Activated T-cell treated with anti-CD3 and anti-CD28 coated beads for 24 hours (primary cell): ENCODE measurements around the gene TAF11L12.
"Not testable (repeated sequence)": the region's sequence is repeated elsewhere in the genome, so short reads cannot be mapped to it uniquely, and the experiment has no call there.

Experiments
- DNase-seq: peaks from one replicate; pipeline ENCODE4 v3.0.0-alpha.2; 2020; ENCODE audit warnings: low read depth

Gene TAF11L12

GRCh38 chr5:17610092-17610491, at the start of gene TAF11L12:
TAF11L12 (plus strand) TSS chr5:17610392.
- not testable (repeated sequence) for DNase-seq

GRCh38 chr5:17585658-17586057, 24.5 kb upstream of the TAF11L12 start, which contains the start of gene TAF11L7:
TAF11L7 (minus strand) TSS chr5:17585758.
- not testable (repeated sequence) for DNase-seq

GRCh38 chr5:17590860-17591259, 19.3 kb upstream of the TAF11L12 start, which contains the start of gene TAF11L8:
TAF11L8 (minus strand) TSS chr5:17590960.
- DNase-seq: not testable (repeated sequence)

GRCh38 chr5:17594255-17594654, 15.9 kb upstream of the TAF11L12 start, which contains the start of gene TAF11L9:
TAF11L9 (minus strand) TSS chr5:17594394.
- DNase-seq: not testable (repeated sequence)

GRCh38 chr5:17597728-17598127, 12.5 kb upstream of the TAF11L12 start, which contains the start of gene TAF11L10:
TAF11L10 (minus strand) TSS chr5:17597828.
- not testable (repeated sequence) for DNase-seq

GRCh38 chr5:17603880-17604279, 6.3 kb upstream of the TAF11L12 start, which contains the start of gene TAF11L11:
TAF11L11 (plus strand) TSS chr5:17604183.
- not testable (repeated sequence) for DNase-seq

GRCh38 chr5:17604951-17605350, 5.2 kb upstream of the TAF11L12 start:
- DNase-seq: no peak

GRCh38 chr5:17607461-17607860, 2.7 kb upstream of the TAF11L12 start:
- not testable (repeated sequence) for DNase-seq

- DNase-seq: no peak
Observed at GRCh38 chr5:17614872-17615605, 4.8 kb downstream of the TAF11L12 start.

GRCh38 chr5:17619354-17619753, 9.2 kb downstream of the TAF11L12 start:
- no peak for DNase-seq

GRCh38 chr5:17620627-17621026, 10.4 kb downstream of the TAF11L12 start:
- no peak for DNase-seq

GRCh38 chr5:17625686-17626085, 15.5 kb downstream of the TAF11L12 start:
- no peak for DNase-seq

- not testable (repeated sequence) for DNase-seq
Observed at GRCh38 chr5:17631788-17632187, 21.6 kb downstream of the TAF11L12 start, which contains the start of gene TAF11L13. TAF11L13 (plus strand) TSS chr5:17632088.

- DNase-seq: no peak
Observed at GRCh38 chr5:17634160-17634559, 24.0 kb downstream of the TAF11L12 start, which contains the start of gene TAF11L14. TAF11L14 (plus strand) TSS chr5:17634460.

- not testable (repeated sequence) for DNase-seq
Observed at GRCh38 chr5:17649232-17649631, 39.0 kb downstream of the TAF11L12 start.

- DNase-seq: not testable (repeated sequence)
Observed at GRCh38 chr5:17655201-17655759, 45.1 kb downstream of the TAF11L12 start.

- DNase-seq: no peak
Observed at GRCh38 chr5:17655921-17656320, 45.7 kb downstream of the TAF11L12 start.
